Measurements from ENCODE around the gene PLA2G6.
"Not testable (repeated sequence)": the region's sequence is repeated elsewhere in the genome, so short reads cannot be mapped to it uniquely, and the experiment has no call there.

GRCh38 chr22:38118747-38119146 lies 62.9 kb downstream of the PLA2G6 start:
- TF ChIP-seq CTCF, POLR2A (IDR thresholded peaks at IDR 0.05): not testable (repeated sequence)

Measured in adrenal gland (tissue), 5 donors.